ENCODE results near the gene CHRNA4.

The CHRNA4 gene

DNA sequence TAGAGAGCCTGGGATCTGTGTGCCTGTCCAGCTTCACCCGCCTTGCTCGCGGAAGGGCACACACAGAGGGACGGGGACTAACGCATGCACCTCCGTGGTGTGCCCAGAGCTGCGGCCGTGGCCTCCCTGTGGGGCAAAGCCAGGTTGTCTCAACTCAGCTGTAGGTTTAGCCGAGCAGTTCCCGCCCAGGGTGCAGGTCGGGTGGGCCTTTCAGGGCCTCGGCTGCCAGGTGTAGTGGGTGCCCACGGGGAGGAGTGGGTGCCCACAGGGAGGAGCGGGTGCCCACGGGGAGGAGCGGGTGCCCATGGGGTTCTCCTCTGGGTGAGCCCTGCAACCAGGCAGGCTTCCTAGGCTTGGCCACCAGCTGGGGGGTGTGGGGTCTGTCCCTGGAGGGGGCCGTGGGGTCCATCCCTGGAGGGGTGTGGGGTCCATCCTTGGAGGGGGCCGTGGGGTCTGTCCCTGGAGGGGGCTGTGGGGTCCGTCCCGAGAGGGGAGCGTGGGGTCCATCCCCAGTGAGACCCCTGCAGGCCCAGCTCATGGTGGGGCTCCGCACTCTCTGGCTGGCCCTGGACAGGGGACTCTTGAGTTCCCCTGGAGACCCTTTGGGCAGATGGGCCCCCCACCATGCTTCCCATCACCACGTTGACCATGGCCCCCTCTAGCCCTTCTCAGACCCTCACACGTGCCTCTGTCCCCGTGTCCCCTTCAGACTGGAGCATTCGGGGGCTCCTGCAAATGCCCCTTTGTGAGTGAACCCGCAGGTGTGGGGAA, 37.8 kb upstream of the CHRNA4 start:
- no peak overlapping the region for H3K4me3 ChIP-seq (ENCODE audit: low read depth, low read length)
- TF ChIP-seq, protein P1, sequence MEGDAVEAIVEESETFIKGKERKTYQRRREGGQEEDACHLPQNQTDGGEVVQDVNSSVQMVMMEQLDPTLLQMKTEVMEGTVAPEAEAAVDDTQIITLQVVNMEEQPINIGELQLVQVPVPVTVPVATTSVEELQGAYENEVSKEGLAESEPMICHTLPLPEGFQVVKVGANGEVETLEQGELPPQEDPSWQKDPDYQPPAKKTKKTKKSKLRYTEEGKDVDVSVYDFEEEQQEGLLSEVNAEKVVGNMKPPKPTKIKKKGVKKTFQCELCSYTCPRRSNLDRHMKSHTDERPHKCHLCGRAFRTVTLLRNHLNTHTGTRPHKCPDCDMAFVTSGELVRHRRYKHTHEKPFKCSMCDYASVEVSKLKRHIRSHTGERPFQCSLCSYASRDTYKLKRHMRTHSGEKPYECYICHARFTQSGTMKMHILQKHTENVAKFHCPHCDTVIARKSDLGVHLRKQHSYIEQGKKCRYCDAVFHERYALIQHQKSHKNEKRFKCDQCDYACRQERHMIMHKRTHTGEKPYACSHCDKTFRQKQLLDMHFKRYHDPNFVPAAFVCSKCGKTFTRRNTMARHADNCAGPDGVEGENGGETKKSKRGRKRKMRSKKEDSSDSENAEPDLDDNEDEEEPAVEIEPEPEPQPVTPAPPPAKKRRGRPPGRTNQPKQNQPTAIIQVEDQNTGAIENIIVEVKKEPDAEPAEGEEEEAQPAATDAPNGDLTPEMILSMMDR (IDR thresholded peaks at IDR 0.05; ENCODE audit: insufficient read depth, low read length, missing control alignments): no peak
- no peak for DNase-seq (ENCODE audit: low read depth, low spot score)
- CTCF ChIA-PET: no interaction called here
- POLR2A ChIA-PET: no interaction called here

DNA sequence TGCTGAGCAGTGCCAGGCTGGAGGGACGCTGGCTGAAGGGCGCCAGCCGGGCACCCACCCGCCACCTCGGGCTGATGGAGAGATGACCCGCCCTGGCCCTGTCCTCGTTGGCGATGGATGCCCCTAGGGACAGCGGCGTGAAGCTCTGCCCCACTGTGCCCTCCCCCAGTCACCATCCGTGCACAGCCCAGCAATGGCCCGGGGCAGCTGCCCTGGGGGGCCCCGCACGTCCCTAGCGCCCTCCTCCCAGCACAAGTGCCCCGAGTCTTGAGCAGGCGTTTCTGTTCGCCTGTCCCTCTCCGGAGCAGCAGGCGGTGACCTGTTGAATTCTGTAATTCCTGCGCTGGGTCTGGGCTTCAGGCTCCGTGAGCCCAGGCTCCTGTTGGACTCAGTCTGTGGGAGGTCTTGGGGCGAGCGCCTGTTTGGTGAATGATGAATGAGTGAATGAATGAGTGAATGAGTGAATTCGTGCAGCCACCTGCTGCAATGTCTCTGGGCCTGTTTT, 36.8 kb upstream of the CHRNA4 start:
- TF ChIP-seq, protein P1 (IDR thresholded peaks at IDR 0.05; ENCODE audit: insufficient read depth, low read length, missing control alignments): no peak
- ChIA-PET POLR2A (no interaction called here), CTCF (interaction anchor here (2.0 kb wide), 1 partner anchor 16 kb away, joined by 4 read pairs; no protein-coding TSS in a partner anchor)
- H3K4me3 ChIP-seq (ENCODE audit: low read depth, low read length): no peak overlapping the region
- no peak for DNase-seq (ENCODE audit: low read depth, low spot score)

DNA sequence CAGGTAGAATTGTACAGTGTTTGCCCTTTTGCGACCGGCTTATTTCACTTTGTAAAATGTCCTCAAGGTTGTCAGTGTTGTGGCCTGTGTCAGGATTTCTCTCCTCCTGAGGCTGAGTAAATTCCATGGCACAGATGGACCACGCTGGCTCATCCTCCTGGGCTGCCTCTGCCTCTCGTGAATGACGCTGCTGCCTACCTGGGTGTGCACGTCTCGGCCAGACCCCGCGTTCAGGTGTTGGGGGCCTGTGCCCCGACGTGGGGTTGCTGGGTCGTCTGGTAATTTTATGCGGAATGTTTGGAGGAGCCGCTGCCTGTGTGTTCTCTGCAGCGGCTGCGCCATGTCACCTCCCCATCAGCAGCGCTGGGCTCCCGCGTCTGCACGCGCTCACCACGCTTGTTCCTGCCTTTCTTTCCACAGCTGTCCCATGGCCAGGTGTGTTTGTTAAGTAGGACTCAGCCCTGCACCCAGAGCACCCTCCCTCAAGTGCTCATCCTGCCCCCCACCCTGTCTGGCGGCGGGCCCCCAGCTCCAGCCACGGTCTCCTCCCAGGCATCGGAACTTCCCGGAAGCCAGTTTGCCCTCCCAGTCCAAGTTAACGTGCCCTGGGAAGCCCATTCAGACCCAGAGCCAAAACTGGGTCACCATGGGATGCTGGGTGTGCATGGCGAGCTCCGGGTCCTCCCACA, 36.1 kb upstream of the CHRNA4 start:
- no peak overlapping the region for H3K4me3 ChIP-seq (ENCODE audit: low read depth, low read length)
- TF ChIP-seq, protein P1 (IDR thresholded peaks at IDR 0.05; ENCODE audit: insufficient read depth, low read length, missing control alignments): no peak
- DNase-seq (ENCODE audit: low read depth, low spot score): no peak
- CTCF ChIA-PET: interaction anchor here (2.0 kb wide), 1 partner anchor 15 kb away, joined by 4 read pairs; no protein-coding TSS in a partner anchor
- POLR2A ChIA-PET: no interaction called here

DNA sequence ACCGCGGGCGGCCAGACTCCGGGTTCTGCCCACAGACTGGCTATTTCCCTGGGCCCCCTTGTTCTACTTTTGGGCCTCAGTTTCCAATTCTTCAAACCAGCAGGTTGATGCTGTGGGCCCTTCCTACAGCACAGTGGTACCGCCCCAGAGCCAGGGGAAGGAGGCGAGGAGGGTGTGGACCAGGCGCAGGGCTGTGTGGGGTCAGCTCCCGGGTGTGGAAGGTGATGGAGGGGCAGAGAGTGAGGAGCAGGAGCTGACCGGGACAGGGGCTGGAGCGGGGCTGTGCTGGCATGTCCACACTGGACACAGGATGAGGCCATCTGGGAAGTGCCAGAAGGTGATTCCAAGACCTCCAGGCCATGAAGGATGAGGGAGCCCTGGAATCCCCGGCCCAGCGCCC, 35.2 kb upstream of the CHRNA4 start:
- TF ChIP-seq, protein P1 (IDR thresholded peaks at IDR 0.05; ENCODE audit: insufficient read depth, low read length, missing control alignments): no peak
- H3K4me3 ChIP-seq (ENCODE audit: low read depth, low read length): no peak overlapping the region
- POLR2A ChIA-PET: no interaction called here
- CTCF ChIA-PET: interaction anchor here (2.0 kb wide), 1 partner anchor 14 kb away, joined by 4 read pairs; no protein-coding TSS in a partner anchor
- DNase-seq (ENCODE audit: low read depth, low spot score): no peak

DNA sequence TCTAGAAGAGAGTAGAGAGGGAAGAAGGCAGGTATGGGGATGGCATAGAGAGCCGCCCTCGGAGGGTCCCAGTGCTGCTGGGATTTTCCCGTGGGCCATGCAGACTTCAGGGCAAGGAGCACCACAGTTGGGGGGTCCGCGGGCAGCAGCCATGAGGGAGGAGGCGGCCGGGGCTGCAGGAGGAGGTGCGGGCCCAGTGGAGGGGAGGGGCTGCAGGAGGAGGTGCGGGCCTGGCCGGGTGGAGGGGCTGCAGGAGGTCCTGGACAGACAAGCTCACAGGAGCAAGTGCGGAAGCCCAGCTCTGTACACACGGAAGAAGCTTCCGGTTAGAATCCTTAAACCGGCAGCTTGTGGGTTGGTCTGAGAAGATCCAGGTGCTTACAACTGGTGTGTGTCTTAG, 34.6 kb upstream of the CHRNA4 start:
- ChIA-PET POLR2A (no interaction called here), CTCF (no interaction called here)
- H3K4me3 ChIP-seq (ENCODE audit: low read depth, low read length): no peak overlapping the region
- TF ChIP-seq, protein P1 (IDR thresholded peaks at IDR 0.05; ENCODE audit: insufficient read depth, low read length, missing control alignments): no peak
- no peak for DNase-seq (ENCODE audit: low read depth, low spot score)

DNA sequence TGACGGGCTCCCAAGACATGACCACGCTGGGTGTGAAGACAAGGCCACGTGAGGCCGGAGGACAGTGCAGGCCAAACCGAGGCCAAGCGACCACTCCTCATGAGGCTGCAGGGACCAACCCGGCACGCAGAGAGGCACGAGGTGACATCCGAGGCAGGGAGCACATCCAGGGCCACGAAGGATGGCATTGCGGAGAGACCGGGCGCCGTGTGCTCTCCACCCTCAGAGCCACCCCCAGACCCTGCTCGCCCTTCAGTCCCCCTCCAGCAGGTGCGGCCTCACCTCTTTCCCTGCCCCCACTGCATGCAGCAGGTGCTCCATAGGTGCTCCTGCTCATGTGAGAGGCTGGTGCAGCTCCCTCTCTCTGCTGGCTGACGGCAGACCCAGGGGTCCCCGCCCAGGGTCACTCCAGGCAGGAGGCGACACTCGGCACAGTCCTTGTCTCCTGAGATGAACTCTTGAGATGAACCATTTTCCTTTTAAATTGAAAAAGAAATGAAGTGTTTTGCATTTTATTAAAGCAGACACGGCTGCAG, 33.8 kb upstream of the CHRNA4 start:
- no peak for DNase-seq (ENCODE audit: low read depth, low spot score)
- ChIA-PET CTCF (no interaction called here), POLR2A (no interaction called here)
- TF ChIP-seq, protein P1 (IDR thresholded peaks at IDR 0.05; ENCODE audit: insufficient read depth, low read length, missing control alignments): no peak
- no peak overlapping the region for H3K4me3 ChIP-seq (ENCODE audit: low read depth, low read length)

Measured in AG04449 (cell line).